ENCODE data around the gene MS4A8.

Gene MS4A8

DNA sequence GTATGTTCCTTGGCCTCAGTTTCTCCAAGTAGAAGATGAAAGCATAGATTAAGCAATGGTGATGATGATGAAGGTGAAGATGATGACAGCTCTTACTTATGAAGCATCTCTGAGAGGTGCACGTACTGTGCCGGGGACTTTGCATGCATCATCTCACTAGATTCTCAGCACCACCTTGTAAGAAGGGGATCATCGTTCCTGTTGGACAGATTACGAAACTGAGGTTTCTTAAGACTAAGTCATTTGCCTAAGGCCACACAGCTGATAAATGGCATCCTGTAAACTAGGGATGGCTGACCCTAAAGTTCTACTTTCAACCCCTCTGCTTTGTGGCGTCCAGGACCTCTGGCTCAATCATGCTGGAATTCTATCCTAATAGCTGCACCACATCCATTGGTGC lies 65.9 kb downstream of the MS4A8 start:
- no peak for DNase-seq
